Measurements from ENCODE around the gene KCNIP1.

DNA sequence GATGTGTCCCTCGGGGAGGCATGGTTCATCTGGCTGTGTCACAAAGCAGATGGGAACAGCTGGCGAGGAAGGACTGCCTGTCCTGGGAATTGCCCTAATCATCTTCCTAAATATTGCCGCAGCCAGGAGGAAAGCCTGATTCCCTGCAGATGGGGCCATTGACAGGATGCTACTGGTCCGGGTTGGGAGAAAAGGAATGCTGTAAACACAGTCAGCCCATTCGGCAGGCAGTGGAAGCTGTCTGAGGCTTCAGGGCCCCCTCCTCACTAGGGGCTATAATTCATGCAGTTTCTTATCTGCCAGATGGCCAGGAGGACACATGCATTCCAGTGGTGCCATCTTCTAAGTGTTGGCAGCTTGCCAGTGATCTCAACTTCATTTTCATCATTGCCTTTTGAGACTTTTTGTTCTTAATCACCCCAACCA, 110.3 kb downstream of the KCNIP1 start:
- TF ChIP-seq, protein P1, sequence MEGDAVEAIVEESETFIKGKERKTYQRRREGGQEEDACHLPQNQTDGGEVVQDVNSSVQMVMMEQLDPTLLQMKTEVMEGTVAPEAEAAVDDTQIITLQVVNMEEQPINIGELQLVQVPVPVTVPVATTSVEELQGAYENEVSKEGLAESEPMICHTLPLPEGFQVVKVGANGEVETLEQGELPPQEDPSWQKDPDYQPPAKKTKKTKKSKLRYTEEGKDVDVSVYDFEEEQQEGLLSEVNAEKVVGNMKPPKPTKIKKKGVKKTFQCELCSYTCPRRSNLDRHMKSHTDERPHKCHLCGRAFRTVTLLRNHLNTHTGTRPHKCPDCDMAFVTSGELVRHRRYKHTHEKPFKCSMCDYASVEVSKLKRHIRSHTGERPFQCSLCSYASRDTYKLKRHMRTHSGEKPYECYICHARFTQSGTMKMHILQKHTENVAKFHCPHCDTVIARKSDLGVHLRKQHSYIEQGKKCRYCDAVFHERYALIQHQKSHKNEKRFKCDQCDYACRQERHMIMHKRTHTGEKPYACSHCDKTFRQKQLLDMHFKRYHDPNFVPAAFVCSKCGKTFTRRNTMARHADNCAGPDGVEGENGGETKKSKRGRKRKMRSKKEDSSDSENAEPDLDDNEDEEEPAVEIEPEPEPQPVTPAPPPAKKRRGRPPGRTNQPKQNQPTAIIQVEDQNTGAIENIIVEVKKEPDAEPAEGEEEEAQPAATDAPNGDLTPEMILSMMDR (IDR thresholded peaks at IDR 0.05), result no peak
- TF ChIP-seq EP300 (IDR thresholded peaks at IDR 0.05) (no peak), POLR2A (IDR thresholded peaks at IDR 0.05; ENCODE audit: low read depth) (no peak)

All from esophagus muscularis mucosa (tissue), 4 donors.